Measurements from ENCODE around the gene IGSF22.

IGSF22 gene

DNA sequence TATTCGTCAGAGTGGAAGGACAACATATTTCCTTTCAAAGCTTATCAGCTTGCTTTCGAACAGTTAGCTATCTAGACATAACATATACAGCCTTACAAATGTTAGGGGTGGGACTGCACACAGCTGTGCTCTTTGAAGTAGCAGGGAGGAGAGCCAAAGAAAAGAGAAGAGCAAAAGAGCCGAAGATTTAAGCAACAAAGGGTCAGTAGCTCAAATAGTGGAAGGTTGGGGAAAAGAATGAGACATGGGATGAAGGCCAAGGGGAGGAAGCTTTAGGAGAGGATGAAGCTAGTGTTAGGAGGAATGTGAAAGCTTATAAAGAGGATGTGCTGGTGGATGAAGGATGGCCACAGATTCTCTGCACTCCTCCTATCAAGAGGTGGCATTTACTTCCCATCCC lies 31.8 kb upstream of the IGSF22 start:
- Mint-ChIP-seq H3K36me3 (ENCODE audit: low read depth) (no peaks in the 10 kb centered on the region), H3K9me3 (no peaks in the 10 kb centered on the region), H3K4me3 (no peak overlapping the region), H3K27me3 (peaks cover 10% of the 10 kb centered on the region), H3K4me1 (ENCODE audit: low read depth) (no peaks in the 10 kb centered on the region), H3K27ac (no peak overlapping the region)
- intact Hi-C loops (cut with micrococcal nuclease): no loop called here

DNA sequence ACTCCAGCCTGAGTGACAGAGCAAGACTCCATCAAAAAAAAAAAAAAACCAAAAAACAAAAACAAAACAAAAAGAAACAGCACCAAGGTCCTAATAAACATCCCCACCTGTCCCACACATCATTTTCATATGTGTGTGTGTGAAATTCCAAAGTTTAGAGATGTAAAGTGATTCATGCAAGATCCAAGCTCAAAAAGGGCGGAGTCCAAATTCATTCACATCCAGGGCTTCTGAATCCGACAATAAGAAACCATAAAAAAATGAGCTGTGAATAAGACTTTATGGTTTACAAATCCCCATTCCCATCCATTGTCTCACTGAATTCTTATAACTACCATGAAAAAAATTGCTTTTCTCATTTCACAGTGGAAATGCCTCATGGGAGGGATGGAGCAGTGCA lies 30.9 kb upstream of the IGSF22 start:
- no peaks in the 10 kb centered on the region for H3K4me1 Mint-ChIP-seq (ENCODE audit: low read depth)
- H3K9me3 Mint-ChIP-seq: no peaks in the 10 kb centered on the region
- H3K36me3 Mint-ChIP-seq (ENCODE audit: low read depth): no peaks in the 10 kb centered on the region
- H3K27ac Mint-ChIP-seq: no peak overlapping the region
- peaks cover 15% of the 10 kb centered on the region for H3K27me3 Mint-ChIP-seq
- no peak overlapping the region for H3K4me3 Mint-ChIP-seq
- intact Hi-C loops (cut with micrococcal nuclease): no loop called here

DNA sequence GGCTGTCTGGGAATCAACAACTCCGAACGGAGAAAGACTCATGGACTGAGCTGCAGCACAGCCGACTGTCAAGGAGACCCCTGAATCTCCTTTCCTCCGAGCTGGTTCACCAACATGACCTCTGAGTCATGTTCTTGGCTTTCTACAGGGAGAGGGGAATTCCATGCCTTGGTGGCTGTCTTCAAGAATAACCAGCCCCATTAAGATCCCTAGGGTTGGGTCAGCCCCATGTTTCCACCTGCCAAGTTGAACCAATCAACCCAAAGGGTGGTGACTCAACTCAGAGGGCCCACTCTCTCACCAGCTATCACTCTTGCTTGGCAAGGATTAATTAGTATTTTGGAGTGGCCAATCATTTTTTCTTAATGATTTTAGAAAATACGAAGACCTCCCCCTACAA lies 28.3 kb upstream of the IGSF22 start:
- Mint-ChIP-seq H3K9me3 (no peaks in the 10 kb centered on the region), H3K4me3 (no peak overlapping the region)

DNA sequence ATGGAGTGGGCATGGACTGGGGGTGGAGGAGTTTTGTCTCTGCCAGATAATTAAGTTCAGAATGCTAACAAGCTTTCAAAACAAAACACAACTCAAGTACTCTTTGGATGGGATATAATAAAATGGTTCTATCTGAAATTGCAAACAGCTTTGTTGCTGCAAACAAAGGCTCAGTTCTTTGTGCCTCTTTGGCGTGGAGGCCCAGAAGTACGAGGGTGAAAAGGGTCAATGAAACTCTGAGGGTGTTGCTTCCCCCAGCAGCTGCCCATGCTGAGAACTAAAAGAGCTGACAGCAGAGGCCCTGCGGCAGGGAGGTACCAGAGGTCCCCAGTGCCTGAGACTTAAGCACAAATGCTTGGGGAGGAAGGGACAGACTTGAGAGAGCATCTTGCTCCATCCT lies 26.5 kb upstream of the IGSF22 start:
- H3K9me3 Mint-ChIP-seq: no peaks in the 10 kb centered on the region
- H3K27ac Mint-ChIP-seq: no peak overlapping the region
- peaks cover 8% of the 10 kb centered on the region for H3K4me1 Mint-ChIP-seq (ENCODE audit: low read depth)
- H3K27me3 Mint-ChIP-seq: peaks cover 12% of the 10 kb centered on the region
- H3K4me3 Mint-ChIP-seq: no peak overlapping the region
- intact Hi-C loops (cut with micrococcal nuclease): no loop called here
- H3K36me3 Mint-ChIP-seq (ENCODE audit: low read depth): no peaks in the 10 kb centered on the region

More for the DNA sequence above, 28.3 kb upstream of the IGSF22 start:
- peaks cover 8% of the 10 kb centered on the region for H3K4me1 Mint-ChIP-seq (ENCODE audit: low read depth)
- H3K36me3 Mint-ChIP-seq (ENCODE audit: low read depth): no peaks in the 10 kb centered on the region
- peaks cover 16% of the 10 kb centered on the region for H3K27me3 Mint-ChIP-seq
- no peak overlapping the region for H3K27ac Mint-ChIP-seq
- intact Hi-C loops (cut with micrococcal nuclease): no loop called here

DNA sequence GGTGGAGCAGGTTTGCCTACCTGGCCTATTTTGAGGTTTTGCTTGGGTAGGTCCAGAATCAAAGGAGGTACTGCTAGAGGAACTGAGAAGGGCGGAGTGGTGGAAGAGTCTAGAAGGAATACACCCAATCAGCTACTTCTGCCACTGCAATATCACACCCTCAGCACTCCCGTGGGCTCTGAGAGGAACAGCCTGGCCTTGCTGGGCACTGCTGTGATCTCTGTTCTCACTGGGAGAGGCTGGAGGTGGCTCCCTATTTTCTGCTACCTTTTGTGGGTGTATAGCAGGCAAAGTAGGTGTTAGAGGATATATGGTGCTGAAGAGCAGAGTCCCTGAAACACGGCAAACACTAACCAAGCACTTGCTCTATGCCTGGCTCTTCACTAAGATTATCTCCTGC lies 25.0 kb upstream of the IGSF22 start:
- no peaks in the 10 kb centered on the region for H3K36me3 Mint-ChIP-seq (ENCODE audit: low read depth)
- intact Hi-C loops (cut with micrococcal nuclease): no loop called here
- no peak overlapping the region for H3K4me3 Mint-ChIP-seq
- H3K27ac Mint-ChIP-seq: no peak overlapping the region
- peaks cover 9% of the 10 kb centered on the region for H3K27me3 Mint-ChIP-seq
- peaks cover 8% of the 10 kb centered on the region for H3K4me1 Mint-ChIP-seq (ENCODE audit: low read depth)
- no peaks in the 10 kb centered on the region for H3K9me3 Mint-ChIP-seq

- intact Hi-C loops (cut with micrococcal nuclease): no loop called here
- Mint-ChIP-seq H3K4me1 (ENCODE audit: low read depth) (peaks cover 8% of the 10 kb centered on the region), H3K4me3 (no peak overlapping the region), H3K9me3 (no peaks in the 10 kb centered on the region), H3K27ac (peak overlapping the region; percentile 27), H3K36me3 (ENCODE audit: low read depth) (no peaks in the 10 kb centered on the region), H3K27me3 (peaks cover 9% of the 10 kb centered on the region)
Measured at GRCh38 chr11:18749681-18750319, 23.8 kb upstream of the IGSF22 start.

DNA sequence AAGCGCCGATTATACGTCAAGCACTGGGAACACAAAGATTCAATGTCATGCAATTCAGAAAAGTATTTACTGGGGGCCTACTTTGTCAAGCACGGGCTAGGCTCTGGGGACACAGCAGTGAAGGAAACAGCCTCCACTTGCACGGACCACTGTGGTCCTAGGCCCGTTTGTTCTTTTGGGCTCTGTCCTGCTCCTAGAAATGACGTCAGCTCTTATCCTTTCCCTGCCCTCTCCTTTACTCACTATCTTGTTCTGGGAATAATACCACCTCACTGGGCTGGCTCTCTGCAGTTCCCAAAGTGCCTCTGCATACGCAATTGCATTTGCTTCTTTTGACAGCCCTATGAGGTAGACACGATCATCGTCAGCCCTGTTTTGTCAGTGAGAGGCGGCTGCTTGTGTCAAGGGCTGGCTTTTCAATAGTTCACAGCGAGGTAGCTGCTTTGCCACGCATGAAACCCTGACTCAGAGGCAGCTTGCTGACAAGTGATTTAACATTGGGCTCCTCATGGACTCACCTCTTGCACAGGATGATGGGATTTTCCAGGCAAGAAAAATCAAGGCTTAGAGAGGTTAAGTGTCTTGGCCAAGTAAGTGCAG lies 22.9 kb upstream of the IGSF22 start:
- H3K27ac Mint-ChIP-seq: no peak overlapping the region
- intact Hi-C loops (cut with micrococcal nuclease): no loop called here
- H3K27me3 Mint-ChIP-seq: peaks cover 9% of the 10 kb centered on the region
- no peaks in the 10 kb centered on the region for H3K36me3 Mint-ChIP-seq (ENCODE audit: low read depth)
- H3K9me3 Mint-ChIP-seq: no peaks in the 10 kb centered on the region
- peaks cover 8% of the 10 kb centered on the region for H3K4me1 Mint-ChIP-seq (ENCODE audit: low read depth)
- H3K4me3 Mint-ChIP-seq: no peak overlapping the region

DNA sequence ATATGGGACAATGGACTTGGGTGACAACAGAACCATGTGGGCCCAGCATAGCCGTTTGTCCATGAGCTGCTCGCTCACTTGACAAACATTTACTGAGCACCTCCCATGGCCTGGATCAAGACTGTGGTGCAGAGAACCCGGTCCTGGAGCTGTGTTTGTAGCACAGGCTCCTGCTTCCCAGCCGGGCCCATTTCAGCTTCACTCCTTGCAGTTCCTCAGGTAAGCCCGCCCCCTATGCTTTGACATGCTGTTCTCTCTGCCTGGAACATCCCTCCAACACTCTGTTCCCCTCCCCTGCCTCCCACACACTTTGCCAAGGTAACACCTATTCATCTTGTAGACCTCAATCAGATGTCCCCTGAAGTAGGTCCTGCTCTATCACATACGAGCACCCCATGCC lies 19.3 kb upstream of the IGSF22 start:
- Mint-ChIP-seq H3K27me3 (no peaks in the 10 kb centered on the region), H3K4me1 (ENCODE audit: low read depth) (no peaks in the 10 kb centered on the region)
- intact Hi-C loops (cut with micrococcal nuclease): no loop called here

GRCh38 chr11:18743900-18744514 lies 18.0 kb upstream of the IGSF22 start:
- no peak overlapping the region for H3K4me3 Mint-ChIP-seq
- H3K27me3 Mint-ChIP-seq: peaks cover 3% of the 10 kb centered on the region
- H3K36me3 Mint-ChIP-seq (ENCODE audit: low read depth): no peaks in the 10 kb centered on the region
- no peak overlapping the region for H3K27ac Mint-ChIP-seq
- no peaks in the 10 kb centered on the region for H3K9me3 Mint-ChIP-seq
- intact Hi-C loops (cut with micrococcal nuclease): no loop called here
- H3K4me1 Mint-ChIP-seq (ENCODE audit: low read depth): no peaks in the 10 kb centered on the region

More for the DNA sequence above, 19.3 kb upstream of the IGSF22 start:
- Mint-ChIP-seq H3K9me3 (no peaks in the 10 kb centered on the region), H3K4me3 (no peak overlapping the region), H3K36me3 (ENCODE audit: low read depth) (no peaks in the 10 kb centered on the region), H3K27ac (no peak overlapping the region)

- Mint-ChIP-seq H3K4me3 (no peak overlapping the region), H3K9me3 (no peaks in the 10 kb centered on the region), H3K27me3 (peaks cover 3% of the 10 kb centered on the region), H3K4me1 (ENCODE audit: low read depth) (no peaks in the 10 kb centered on the region), H3K27ac (no peak overlapping the region), H3K36me3 (ENCODE audit: low read depth) (no peaks in the 10 kb centered on the region)
- intact Hi-C loops (cut with micrococcal nuclease): no loop called here
Measured at GRCh38 chr11:18743365-18743764, 17.4 kb upstream of the IGSF22 start.

DNA sequence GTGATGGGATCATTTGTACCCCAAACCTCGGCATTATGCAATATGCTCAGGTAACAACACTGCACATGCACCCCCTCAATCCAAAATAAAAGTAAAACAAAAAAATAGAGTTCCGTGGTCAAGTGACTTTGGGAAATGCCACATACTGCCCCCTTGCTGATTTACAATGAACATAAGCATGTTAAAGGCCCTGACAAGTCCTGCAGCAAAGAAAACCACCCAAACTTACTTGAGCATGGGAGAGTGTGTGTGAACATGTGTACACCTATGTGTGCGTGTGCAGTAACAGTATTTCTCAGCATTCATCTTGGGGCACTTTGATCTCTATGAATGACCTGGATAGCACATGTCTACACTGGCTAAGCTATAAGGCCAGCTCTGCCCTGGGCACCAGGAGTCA lies 15.8 kb upstream of the IGSF22 start:
- Mint-ChIP-seq H3K4me3 (no peak overlapping the region), H3K36me3 (ENCODE audit: low read depth) (no peaks in the 10 kb centered on the region), H3K27me3 (peaks cover 3% of the 10 kb centered on the region), H3K4me1 (ENCODE audit: low read depth) (no peaks in the 10 kb centered on the region), H3K27ac (no peak overlapping the region), H3K9me3 (no peaks in the 10 kb centered on the region)
- intact Hi-C loops (cut with micrococcal nuclease): no loop called here

DNA sequence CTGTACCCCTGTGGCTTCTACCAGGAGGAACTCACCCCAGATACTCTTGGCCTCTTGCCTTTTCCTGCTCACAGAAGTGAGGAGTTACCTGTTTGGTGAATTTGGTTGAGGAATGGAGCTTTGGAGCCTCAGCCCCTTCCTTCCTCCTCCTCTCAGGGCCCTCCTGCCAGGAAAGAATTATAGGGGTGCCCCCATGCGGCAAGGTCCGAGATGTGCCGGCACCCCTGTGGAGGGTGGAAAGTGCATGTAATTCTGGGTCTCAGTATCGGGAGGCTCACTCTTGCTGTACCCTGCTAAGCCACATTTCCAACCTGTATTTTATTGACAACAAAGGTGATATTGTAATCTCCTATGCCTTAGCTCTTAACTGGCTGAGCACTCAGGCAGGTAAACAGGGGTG lies 13.7 kb upstream of the IGSF22 start:
- no peaks in the 10 kb centered on the region for H3K9me3 Mint-ChIP-seq
- H3K4me3 Mint-ChIP-seq: no peak overlapping the region
- intact Hi-C loops (cut with micrococcal nuclease): no loop called here
- H3K36me3 Mint-ChIP-seq (ENCODE audit: low read depth): no peaks in the 10 kb centered on the region
- no peak overlapping the region for H3K27ac Mint-ChIP-seq
- H3K4me1 Mint-ChIP-seq (ENCODE audit: low read depth): no peaks in the 10 kb centered on the region
- H3K27me3 Mint-ChIP-seq: peaks cover 5% of the 10 kb centered on the region

GRCh38 chr11:18737642-18738041 lies 11.7 kb upstream of the IGSF22 start:
- intact Hi-C loops (cut with micrococcal nuclease): no loop called here
- Mint-ChIP-seq H3K4me3 (no peak overlapping the region), H3K9me3 (no peaks in the 10 kb centered on the region), H3K36me3 (ENCODE audit: low read depth) (no peaks in the 10 kb centered on the region), H3K4me1 (ENCODE audit: low read depth) (no peaks in the 10 kb centered on the region), H3K27me3 (peaks cover 5% of the 10 kb centered on the region), H3K27ac (no peak overlapping the region)

- intact Hi-C loops (cut with micrococcal nuclease): no loop called here
- H3K27me3 Mint-ChIP-seq: peaks cover 5% of the 10 kb centered on the region
- peaks cover 4% of the 10 kb centered on the region for H3K4me1 Mint-ChIP-seq (ENCODE audit: low read depth)
- no peaks in the 10 kb centered on the region for H3K9me3 Mint-ChIP-seq
- no peaks in the 10 kb centered on the region for H3K36me3 Mint-ChIP-seq (ENCODE audit: low read depth)
- no peak overlapping the region for H3K27ac Mint-ChIP-seq
- H3K4me3 Mint-ChIP-seq: no peak overlapping the region
Measured at GRCh38 chr11:18736590-18737148, 10.7 kb upstream of the IGSF22 start.
